HG02943 (cell line): ENCODE data around the gene SMIM13.

Experiments used
- ATAC-seq: cut with Tn5 transposase; IDR thresholded peaks from one replicate; pipeline ENCODE4 v1.9.1; 2021; ENCODE audit warnings: mild to moderate bottlenecking, low read depth, moderate library complexity; ENCODE audit not compliant: unreplicated experiment

SMIM13 gene

DNA sequence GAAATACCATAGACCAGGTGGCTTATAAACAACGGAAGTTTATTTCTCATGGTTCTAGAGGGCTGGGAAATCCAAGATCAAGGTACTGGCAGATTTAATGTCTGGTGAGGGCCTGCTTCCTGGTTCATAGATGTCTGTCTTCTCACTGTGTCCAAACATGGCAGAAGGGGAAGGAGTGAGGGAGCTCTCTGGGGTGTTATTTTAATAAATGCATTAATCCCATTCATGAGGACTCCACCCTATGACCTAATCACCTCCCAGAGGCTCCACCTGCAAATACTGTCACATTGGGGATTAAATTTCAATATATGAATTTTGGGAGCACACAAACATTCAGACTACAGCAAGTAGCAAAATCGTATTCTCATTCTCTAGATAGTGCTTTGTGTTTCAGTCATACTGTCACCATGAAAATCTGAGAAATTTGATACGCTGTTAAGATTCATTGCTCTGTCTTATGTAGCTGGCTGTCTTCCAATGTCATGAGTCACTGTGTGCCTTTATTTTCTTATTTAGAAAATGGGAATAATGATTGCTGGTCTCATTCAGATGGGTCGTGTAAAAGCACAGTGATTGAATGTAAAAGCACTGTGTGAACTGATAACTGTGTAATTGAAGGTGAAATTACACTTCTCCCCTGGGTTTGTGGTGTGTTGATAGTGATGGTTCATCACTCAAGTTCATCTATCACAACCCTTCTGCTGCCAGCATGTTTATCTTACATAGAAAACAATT, 26.8 kb downstream of the SMIM13 start:
- no peak for ATAC-seq

DNA sequence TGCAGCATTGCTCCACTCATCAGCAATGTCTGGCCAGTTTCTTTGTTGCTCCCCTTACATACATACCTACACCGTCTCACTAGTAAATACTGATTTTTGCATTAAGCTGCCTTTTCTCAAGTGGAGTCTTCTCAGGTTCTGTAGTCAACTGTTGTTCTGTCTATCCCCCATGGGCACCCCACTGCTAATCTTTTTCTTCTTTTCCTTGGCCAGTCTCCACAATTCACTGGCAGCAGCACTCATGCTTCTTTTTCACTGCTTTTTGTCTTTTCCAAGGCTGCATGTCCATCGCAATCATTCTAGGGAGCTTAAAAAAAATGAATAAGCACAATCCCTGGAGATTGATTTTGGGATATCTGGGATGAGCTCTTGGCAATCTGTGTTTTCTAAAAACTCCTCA, 28.2 kb downstream of the SMIM13 start:
- no peak for ATAC-seq

DNA sequence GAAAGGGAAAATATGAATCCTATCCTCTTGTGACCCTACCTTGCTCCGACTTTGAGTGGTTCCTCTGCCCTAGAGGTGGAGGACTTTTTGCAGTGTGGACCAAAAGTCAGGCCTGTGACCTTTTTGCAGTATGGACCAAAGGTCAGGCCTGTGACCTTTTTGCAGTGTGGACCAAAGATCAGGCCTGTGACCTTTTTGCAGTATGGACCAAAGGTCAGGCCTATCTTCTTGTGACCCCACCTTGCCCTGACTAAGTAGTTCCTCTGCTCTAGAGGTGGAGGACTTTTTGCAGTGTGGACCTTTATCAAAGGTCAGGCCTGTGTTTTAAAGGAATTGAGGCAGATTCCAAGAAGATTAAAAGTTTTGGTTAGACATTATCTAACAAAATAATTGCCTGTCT, 28.7 kb downstream of the SMIM13 start:
- no peak for ATAC-seq

DNA sequence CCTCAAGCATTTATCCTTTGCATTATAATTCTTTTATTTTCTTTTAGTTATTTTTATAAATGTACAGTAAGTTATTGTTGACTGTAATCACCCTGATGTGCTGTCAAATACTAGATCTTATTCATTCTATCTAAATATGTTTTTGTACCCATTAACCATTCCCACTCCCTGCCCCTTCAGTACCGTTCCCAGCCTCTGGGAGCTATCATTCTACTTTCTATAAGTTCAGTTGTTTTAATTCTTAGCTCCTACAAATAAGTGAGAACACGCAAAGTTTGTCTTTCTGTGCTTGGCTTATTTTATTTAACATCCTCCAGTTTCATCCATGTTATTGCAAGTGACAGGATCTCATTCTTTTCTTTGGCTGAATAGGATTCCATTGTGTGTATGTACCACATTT, 30.3 kb downstream of the SMIM13 start:
- no peak for ATAC-seq

DNA sequence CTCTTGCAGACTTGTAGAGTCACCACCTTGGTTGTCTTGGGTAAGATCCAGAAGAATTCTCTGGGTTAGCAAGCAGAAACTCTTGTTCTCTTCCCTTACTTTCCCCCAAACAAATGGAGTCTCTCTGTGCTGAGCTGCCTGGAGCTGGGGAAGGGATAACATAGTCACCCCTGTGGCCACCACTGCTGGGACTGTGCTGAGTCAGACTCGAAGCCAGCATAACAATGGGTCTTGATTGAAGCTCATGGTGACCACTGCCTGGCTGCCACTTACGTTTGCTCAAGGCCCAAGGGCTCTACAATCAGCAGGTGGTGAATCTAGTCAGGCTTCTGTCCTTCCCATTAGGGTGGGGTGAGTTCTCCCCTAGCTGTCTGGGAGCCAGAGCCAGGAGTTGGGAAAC, 33.2 kb downstream of the SMIM13 start:
- no peak for ATAC-seq

DNA sequence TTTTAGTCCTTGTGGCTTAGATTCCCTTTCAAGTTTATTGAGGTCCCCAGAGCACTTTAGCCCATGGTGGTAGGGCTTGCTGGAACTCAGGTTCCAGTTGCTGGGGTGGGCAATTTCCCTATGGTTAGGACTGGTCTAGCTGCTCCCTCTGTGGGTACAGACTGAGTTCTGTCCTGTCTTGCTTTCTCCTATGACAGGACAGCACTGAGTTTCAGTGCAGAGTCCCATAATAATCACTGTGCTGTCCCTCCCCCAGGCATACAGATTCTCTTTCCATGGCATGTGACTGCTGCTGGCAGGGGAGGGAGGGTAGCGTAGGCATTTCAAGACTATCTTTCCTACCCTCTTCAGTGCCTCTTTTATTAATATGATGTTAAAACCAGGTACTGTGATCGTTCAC, 35.0 kb downstream of the SMIM13 start:
- ATAC-seq, result no peak

DNA sequence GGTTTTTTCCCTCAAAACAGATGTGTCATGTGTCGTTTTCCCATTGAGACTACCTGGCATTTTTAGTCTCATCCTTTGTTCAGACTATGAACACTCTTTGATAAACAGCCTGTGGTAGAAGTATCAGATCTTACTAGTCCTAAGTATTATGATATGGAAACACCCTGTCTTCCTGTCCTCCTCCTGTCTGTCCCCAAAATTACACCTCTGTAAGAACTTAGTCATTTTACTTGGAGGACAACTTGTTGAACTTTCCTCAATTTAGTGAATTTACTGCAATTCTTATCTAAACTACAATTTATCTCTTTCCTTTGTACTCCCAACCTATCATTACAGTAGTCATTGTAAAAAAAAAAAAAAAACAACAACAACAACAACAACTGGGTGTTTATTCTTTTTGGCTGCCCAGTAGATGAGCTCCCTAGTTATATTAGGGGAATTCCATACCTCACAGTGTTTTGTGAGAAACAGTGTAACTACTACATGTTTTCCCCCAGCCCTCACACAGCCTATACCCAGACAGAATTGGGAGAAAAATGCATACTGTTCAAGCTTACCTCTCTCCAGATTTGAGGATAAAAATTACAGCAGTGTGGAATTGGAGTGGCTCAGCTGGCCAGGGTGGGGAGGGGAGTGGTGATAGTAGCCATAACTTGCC, 36.4 kb downstream of the SMIM13 start:
- no peak for ATAC-seq

DNA sequence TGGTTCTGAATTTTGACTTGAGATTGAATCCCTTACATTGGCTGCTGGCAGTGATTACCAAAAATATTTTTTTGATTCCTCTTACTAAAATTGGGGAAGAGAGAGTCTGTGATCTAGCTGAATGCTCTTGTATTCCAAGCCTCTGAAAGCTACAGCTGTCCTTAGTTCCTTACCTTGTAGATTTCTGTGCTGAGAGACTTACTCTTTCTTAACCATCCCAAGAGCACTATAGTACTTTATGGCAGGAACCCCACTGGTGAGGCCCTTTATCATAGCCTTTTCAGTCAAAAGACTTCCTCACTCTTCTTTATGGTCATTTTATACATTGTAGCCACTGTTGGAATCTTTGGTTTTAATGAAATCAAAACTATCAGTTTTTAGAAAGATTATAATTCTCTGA, 37.0 kb downstream of the SMIM13 start:
- ATAC-seq, result no peak

DNA sequence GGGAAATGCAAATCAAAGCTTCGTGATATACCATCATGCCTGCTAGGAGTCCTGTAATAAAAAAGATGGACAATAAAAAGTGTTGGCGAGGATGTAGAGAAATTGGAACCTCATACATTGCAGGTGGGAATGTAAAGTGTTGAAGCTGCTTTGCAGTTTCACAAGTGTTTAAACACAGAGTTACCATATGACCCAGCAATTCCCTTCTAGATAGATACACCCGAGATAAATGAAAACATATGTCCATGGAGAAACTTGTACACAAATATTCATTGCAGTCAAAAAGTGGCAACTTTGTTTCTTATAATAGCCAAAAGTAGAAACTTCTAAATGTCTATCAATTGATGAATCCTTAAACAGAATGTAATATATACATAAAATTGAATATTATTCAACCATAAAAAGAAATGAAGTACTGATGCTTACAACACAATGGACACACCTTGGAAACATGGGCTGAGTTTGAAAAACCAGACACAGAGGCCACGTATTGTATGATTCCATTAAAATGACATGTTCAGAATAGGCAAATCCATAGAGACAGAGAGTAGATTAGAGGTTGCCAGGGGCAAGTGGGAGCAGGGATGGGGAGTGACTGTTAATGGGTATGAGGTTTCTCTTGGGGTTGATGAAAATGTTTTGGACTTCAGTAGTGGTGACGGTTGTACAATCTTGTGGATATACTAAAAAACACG, 38.7 kb downstream of the SMIM13 start:
- no peak for ATAC-seq

DNA sequence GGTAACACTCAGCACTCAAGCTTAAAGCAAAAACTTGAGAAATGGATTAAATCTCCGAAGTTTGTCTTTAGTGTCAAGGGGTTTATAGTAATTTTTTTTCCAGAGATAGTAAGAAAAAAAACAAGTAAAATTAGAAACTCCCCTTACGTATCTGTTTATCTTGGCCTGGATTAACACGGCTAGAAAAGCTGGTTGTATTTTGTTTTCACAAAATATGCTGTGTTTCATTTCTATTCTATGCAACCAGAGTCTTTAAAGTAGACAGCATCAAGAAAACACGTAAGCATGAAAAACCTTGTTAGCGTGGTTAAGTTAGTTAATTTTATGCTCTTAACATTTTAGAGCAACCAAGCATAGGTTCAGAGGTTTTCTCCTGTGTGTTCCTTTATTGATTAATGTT, 39.6 kb downstream of the SMIM13 start:
- ATAC-seq, result no peak

DNA sequence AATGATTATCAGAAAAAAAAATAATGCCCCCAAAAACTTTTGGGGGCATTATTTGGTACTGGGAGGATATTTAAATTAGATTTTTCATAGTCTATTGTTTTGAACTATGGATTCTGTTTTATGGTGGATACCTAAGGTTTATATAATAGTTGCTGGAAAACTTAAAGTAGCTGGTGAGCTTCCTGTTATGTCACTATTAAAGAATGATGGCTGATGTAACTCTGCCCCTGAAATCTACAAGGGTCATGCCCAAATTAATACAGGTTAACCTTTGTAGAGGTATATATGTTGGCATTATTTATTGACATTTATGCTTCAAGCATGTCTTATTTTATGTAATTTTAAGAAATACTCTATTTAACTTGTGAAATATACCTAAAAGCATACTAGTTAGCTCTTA, 43.2 kb downstream of the SMIM13 start:
- ATAC-seq, result no peak

DNA sequence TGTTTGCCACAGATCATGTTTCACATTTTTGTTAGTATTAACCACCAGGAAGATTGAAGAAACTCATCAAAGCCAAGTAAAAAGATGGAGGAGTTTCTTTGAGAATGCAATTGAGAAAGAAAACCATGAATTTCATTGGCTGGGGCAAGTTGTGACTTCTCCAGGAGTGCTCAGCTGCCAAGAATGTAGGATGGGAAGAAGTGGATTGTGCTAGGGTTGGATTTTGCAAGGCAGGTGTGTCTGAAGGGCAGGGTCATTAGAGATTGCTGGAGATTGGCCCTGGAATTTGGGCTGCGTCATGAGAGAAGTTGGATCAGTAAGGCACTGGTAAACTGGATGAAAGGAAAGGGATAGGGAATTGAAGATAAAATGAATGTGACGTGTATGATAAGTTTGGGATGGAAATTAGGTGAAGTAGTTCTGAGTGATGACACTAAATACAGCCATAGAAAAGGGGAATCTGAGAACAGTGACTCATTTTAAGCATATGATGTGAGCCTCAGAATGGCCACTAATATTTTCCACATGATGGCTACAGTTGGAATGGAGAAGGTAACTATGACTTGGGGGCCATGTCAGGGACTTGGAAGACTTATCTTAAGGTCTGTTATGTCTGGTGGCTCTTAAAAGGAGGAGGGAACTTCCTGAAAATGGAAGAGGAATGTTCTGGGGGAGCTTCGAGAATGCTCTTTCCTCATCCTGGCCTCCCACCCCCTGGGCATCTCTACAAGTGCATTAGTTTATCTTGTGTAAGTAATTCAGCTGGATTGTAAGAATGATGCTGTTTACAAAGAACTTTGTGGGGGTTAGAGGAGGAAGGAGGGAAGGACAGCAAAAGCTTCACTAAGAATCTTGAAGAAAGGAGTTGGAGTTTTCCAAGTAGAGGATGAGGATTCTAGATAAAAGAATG, 45.7 kb downstream of the SMIM13 start:
- ATAC-seq, result no peak

DNA sequence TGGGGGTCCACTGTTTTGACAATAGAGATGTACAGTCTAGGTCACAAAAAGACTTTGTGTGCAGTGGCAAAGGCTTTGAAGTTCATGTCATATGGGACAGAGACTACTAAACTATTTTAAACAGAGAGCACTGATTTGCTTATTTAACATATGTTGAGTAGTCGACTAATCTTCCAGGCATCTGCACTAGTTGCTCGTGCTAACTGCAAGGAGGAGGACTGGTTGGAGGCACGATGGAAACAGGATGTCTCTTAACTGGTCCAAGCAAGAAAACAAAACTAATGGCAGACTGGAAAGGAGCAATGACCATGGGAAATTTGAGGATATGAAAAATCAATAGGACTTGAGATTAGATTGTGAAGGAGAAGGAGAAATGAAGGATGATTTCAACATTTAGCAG, 46.4 kb downstream of the SMIM13 start:
- ATAC-seq, result no peak

DNA sequence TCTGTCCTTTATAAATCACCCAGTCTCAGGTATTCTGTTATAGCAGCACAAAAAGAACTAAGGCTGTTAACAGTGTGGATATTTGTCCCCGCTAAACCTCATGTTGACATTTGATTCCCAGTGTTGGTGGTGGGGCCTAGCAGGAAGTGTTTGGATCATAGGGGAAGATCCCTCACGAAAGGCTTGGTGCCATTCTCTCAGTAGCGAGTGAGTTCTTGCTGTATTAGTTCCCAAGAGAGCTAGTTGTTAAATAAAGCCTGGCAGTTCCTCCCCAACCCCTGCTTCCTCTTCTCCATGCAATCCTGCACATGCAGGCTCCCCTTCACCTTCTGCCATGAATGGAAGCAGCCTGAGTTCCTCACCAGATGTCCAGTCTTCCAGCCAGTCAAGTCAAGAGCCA, 47.7 kb downstream of the SMIM13 start:
- ATAC-seq, result no peak

DNA sequence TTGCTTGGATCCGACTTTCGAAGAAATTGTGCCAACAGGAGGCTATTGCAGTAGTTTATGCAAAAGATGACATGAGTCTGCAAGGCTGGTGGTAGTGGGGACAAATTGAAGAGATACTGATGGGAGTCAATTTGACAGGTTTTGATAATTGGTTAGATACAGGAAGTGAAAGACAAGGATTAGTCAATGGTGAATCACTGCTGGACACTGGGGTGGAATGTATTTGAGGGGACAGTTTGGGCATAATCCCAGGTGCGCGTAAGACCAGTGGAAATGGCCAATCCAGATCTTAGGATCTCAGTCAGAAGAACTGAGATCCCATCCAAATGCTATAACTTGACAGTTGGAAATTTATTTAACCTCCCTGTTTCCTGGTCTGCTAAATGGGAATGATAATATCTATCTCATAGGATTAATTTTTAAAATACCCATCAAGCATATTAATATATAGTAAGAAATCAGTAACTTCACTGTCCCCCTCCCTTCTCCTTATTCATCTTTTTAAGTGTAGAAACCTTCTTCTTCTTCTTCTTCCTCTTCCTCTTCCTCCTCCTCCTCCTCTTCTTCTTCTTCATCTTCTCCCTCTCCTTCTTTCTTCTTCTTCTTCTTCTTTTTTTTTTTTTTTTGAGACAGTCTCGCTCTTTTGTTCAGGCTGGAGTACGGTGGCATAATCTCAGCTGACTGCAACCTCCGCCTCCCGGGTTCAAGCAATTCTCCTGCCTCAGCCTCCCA, 48.8 kb downstream of the SMIM13 start:
- ATAC-seq, result no peak

DNA sequence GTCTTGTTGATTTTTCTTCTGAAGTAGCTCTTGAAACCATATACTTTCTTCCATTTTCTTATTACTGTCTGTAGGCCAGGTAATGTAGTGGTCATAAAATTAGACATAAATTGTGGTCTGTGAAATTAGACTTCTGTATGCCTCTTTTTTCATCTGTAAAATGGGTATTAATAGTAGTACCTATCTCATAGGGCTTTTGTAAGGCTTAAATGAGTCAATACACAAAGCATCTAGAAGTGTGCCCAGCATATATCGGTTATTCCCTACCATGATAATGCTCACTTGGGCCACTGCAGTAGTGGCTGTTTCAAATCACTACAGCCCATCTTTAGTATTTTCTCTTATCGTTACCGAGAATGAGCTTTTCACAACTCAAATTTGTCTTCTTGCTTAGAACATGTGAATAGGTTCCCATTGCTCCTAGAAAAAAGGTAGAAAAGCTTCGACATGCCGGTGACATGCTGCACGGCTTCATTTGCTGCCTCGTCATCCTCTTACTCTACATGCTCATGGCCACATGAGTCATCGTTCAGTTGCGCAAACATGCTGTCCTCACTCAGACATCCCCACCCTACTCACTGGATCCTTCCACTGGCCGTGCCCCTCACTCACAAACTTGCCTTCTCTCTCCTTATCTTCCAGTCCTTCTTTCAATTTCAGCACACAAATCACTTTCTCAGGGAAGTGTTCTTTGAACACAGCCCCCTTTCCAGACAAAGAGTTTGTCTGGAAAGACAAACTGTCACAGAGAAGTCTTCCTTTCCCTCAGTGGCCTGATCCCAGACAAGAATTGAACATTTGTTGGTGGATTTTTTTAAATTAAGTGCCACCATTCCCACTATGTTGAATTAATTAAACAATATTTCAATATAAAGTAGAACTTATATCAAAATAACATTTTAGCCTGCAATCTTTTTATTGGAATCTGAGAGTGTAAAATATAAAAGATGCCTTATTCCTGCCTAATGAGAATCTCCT, 50.0 kb downstream of the SMIM13 start:
- ATAC-seq, result no peak

DNA sequence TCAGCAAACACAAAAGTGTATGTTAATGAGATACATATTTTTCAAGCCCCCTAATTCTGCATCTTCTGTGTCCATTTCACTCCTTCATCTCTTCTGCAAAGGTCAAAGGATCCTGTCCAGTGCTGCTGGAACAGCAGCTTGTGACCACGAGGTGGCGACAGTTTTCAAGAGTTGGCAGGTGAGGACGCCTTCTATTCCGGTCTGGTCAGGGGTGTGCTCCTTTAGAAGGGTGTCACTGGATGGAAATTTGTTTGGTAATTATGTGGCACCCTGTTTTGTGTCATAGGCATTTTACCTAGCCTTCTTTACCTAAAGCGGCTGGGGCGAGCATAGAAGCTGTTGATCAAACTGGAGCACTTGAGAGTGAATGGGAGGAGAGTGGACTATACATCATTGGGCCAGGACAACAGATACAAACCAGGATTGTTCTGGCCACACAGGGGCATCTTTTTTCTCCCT, 50.8 kb downstream of the SMIM13 start:
- no peak for ATAC-seq

DNA sequence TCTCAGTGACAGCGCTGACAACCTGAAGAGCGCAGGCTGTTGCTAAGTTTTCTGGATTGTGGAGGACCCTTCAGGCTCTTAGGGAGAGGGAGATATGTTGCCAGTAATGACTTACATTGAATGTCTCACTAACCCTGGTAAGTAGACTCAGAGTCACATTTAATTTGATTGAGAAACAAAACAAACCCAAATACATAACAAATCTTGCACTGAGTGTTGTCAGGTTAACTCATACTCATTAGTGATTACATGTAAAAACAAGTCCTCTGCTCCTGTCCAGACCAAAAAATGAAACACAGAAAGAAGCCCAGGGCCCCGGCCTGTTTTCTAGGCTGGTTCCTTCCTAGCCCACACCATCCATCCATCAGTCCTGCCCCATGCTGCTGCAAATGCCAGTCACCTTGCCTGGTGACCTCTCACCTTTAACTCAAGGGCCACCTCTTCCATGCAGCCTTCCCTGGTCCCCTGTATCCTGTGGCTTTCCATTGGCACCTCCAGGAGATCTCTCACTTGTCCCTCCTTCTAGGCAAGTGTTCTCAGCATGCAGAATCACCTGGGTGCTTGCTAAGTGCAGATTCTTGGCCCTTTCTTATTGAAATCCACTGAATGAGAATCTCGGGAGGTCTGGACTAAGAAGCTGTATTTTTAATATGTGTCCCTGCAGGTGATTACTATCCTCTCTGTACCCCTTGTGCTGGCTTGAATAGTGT, 52.6 kb downstream of the SMIM13 start:
- ATAC-seq, result no peak
